HG02642 (cell line): ENCODE results near the gene KDM5C.

Source experiments
- ATAC-seq: cut with Tn5 transposase; IDR thresholded peaks from one replicate; pipeline ENCODE4 v1.9.1; 2021; ENCODE audit warnings: mild to moderate bottlenecking; ENCODE audit not compliant: unreplicated experiment, poor library complexity

KDM5C gene

GRCh38 chrX:53224860-53225797 is at the start of gene KDM5C:
TSS of gene KDM5C (minus strand) at chrX:53225207. CDS start at chrX:53224889, 318 bp downstream.
- peak; percentile 82 for ATAC-seq

- no peak for ATAC-seq
Observed at GRCh38 chrX:53272808-53273337, 47.9 kb upstream of the KDM5C start.

GRCh38 chrX:53269536-53270107 is 44.6 kb upstream of the KDM5C start:
- ATAC-seq, result no peak

- ATAC-seq, result no peak
Observed at GRCh38 chrX:53268173-53268572, 43.2 kb upstream of the KDM5C start.

- no peak for ATAC-seq
Observed at GRCh38 chrX:53266914-53267313, 41.9 kb upstream of the KDM5C start.

- ATAC-seq, result no peak
Observed at GRCh38 chrX:53265771-53266574, 41.0 kb upstream of the KDM5C start.

- no peak for ATAC-seq
Observed at GRCh38 chrX:53263597-53264094, 38.6 kb upstream of the KDM5C start.

- ATAC-seq, result no peak
Observed at GRCh38 chrX:53262918-53263394, 37.9 kb upstream of the KDM5C start.

GRCh38 chrX:53262189-53262917 is 37.3 kb upstream of the KDM5C start:
- no peak for ATAC-seq

GRCh38 chrX:53261355-53261972 is 36.5 kb upstream of the KDM5C start:
- no peak for ATAC-seq

GRCh38 chrX:53260836-53261235 is 35.8 kb upstream of the KDM5C start:
- no peak for ATAC-seq

- ATAC-seq, result no peak
Observed at GRCh38 chrX:53257670-53258423, 32.8 kb upstream of the KDM5C start.

GRCh38 chrX:53257166-53257565 is 32.2 kb upstream of the KDM5C start:
- no peak for ATAC-seq

- no peak for ATAC-seq
Observed at GRCh38 chrX:53256446-53257041, 31.5 kb upstream of the KDM5C start.

GRCh38 chrX:53255738-53256191 is 30.8 kb upstream of the KDM5C start:
- no peak for ATAC-seq

GRCh38 chrX:53254570-53255461 is 29.8 kb upstream of the KDM5C start:
- no peak for ATAC-seq
